Right cardiac atrium (tissue), 5 donors: ENCODE data around the gene IRF4. TPM values are rescaled to one million over a fixed set of nuclear protein-coding genes. Genes with fewer than 3 reads are reported as not detected.
A peak's percentile ranks its signal among the peaks of the same experiment; 100 is the strongest.

Experiments
- ATAC-seq, 2 donors: fragments of 200-7000 bp; cut with Tn5 transposase; one replicate each; pipeline versions ENCODE4 v1.8.0 to v1.9.1; 2020; ENCODE audit warnings: moderate library complexity in 2 of 2, mild to moderate bottlenecking in 1 of 2
- DNase-seq, 3 donors: peaks; one replicate each; pipeline ENCODE4 v3.0.0-alpha.2; 2020
- H3K27ac ChIP-seq: one replicate; pipeline ENCODE4 v1.5.1; 2013; ENCODE audit warnings: mild to moderate bottlenecking, low read length, control low read depth, moderate library complexity
- H3K27me3 ChIP-seq: one replicate; pipeline ENCODE4 v1.6.1; 2013; ENCODE audit not compliant: control insufficient read depth, insufficient read depth
- H3K4me1 ChIP-seq: one replicate; pipeline ENCODE4 v1.6.1; 2013; ENCODE audit warnings: low read length; ENCODE audit not compliant: control insufficient read depth, insufficient read depth
- H3K4me3 ChIP-seq: one replicate; pipeline ENCODE4 v1.5.1; 2013; ENCODE audit warnings: low read length, control low read depth
- H3K9me3 ChIP-seq: one replicate; pipeline ENCODE4 v1.6.1; 2013; ENCODE audit warnings: low read length; ENCODE audit not compliant: control insufficient read depth
- WGBS: extraction: QIAGEN DNeasy Blood & Tissue Kit; methylation state at CpG from one replicate; pipeline ENCODE4 v1.1.7; 2013; 5-methylcytosine and 5-hydroxymethylcytosine counted together
- intact Hi-C, 4 donors: fragments of 100-400 bp; cut with DNase I; formaldehyde crosslinking; loops; one replicate each; pipeline versions ENCODE4 v1.11.0 to v1.14.0; 2022 to 2023
- polyA plus RNA-seq: library from polyadenylated mRNA; stranded (reverse); fragments of 200-250 nt; gene quantifications from one replicate; pipeline ENCODE4 v1.2.3, GENCODE V29; 2013
- total RNA-seq, 4 donors: library from RNA; stranded (reverse); fragmentation: NEBNext Ultra II Directional; extraction: Animal tissue kit (Norgen Biotek cat#: 25700); gene quantifications; one replicate each; pipeline ENCODE4 v1.2.1, GENCODE V29; 2021
- donor health status: healthy with polysubstance abuse.
- donor health status: DM: no; HTN: yes; CAD: no.
- donor health status: DM: no; HTN: no; CAD: no.
- donor health status: DM: no; HTN: yes; CAD: no; lungs with severe emphysema.
- donor health status: DM: yes; HTN: yes; CAD: no.

Gene IRF4
- total and polyA plus RNA-seq, 5 donors, result 0.41 to 1.4 (median 0.54) TPM

- no peak for ATAC-seq
- Histone ChIP-seq H3K9me3 (no peaks in the 10 kb centered on the region), H3K27me3 (no peaks in the 10 kb centered on the region), H3K4me3 (no peak overlapping the region), H3K27ac (no peak overlapping the region), H3K4me1 (no peaks in the 10 kb centered on the region)
- 90% methylated on average over 18 of the region's 18 CpGs for WGBS
- DNase-seq, result no peak
- intact Hi-C loops, result no loop called here
These were observed 4.8 kb upstream of the IRF4 start for GRCh38 chr6:386688-387266.

- DNase-seq (peak in 1 of 3 donors; percentile 45), ATAC-seq (peak in 1 of 2 donors; percentile 68)
- Histone ChIP-seq H3K4me3 (no peak overlapping the region), H3K9me3 (no peaks in the 10 kb centered on the region), H3K27me3 (no peaks in the 10 kb centered on the region), H3K27ac (no peak overlapping the region), H3K4me1 (peaks cover under 1% of the 10 kb centered on the region)
- intact Hi-C loops, result no loop called here
- WGBS, result 48% methylated on average over 11 of the region's 11 CpGs
These were observed 4.2 kb upstream of the IRF4 start for GRCh38 chr6:387293-387741.

GRCh38 chr6:388202-388903 is 3.2 kb upstream of the IRF4 start:
- H3K4me1 ChIP-seq, result peaks cover 6% of the 10 kb centered on the region
- ATAC-seq (peak in 1 of 2 donors; percentile 8), DNase-seq (peak in 1 of 3 donors; percentile 50)
- H3K4me3 ChIP-seq, result no peak overlapping the region
- WGBS, result 73% methylated on average over 10 of the region's 10 CpGs
- H3K27me3 ChIP-seq, result no peaks in the 10 kb centered on the region
- intact Hi-C loops, result no loop called here
- no peaks in the 10 kb centered on the region for H3K9me3 ChIP-seq
- H3K27ac ChIP-seq, result no peak overlapping the region

GRCh38 chr6:389143-389542 is 2.4 kb upstream of the IRF4 start:
- DNase-seq, result no peak

GRCh38 chr6:389622-390021 is 1.9 kb upstream of the IRF4 start:
- intact Hi-C loops, result no loop called here
- 62% methylated on average over 8 of the region's 8 CpGs for WGBS
- no peak overlapping the region for H3K27ac ChIP-seq
- DNase-seq (no peak), ATAC-seq (no peak)
- peaks cover 2% of the 10 kb centered on the region for H3K27me3 ChIP-seq
- H3K9me3 ChIP-seq, result no peaks in the 10 kb centered on the region
- peaks cover 6% of the 10 kb centered on the region for H3K4me1 ChIP-seq
- H3K4me3 ChIP-seq, result no peak overlapping the region

More at GRCh38 chr6:389143-389542, 2.4 kb upstream of the IRF4 start:
- 79% methylated on average over 7 of the region's 7 CpGs for WGBS
- Histone ChIP-seq H3K27ac (no peak overlapping the region), H3K4me1 (peaks cover 6% of the 10 kb centered on the region), H3K4me3 (no peak overlapping the region), H3K9me3 (no peaks in the 10 kb centered on the region), H3K27me3 (no peaks in the 10 kb centered on the region)
- ATAC-seq, result no peak
- intact Hi-C loops, result no loop called here

GRCh38 chr6:390914-391558 is 516 bp upstream of the IRF4 start:
- ATAC-seq, result no peak
- Histone ChIP-seq H3K4me3 (peak overlapping the region; percentile 64), H3K27me3 (peaks cover 3% of the 10 kb centered on the region)

GRCh38 chr6:392441-393390 is 1.2 kb downstream of the IRF4 start:
- H3K27me3 ChIP-seq, result peaks cover 3% of the 10 kb centered on the region
- WGBS, result 2% methylated on average over 108 of the region's 108 CpGs
- no peaks in the 10 kb centered on the region for H3K9me3 ChIP-seq
- no peak overlapping the region for H3K27ac ChIP-seq
- intact Hi-C loops, result no loop called here
- H3K4me1 ChIP-seq, result peaks cover 6% of the 10 kb centered on the region
- peak overlapping the region; percentile 64 for H3K4me3 ChIP-seq
- ATAC-seq (peak in 1 of 2 donors; percentile 21), DNase-seq (no peak)

More at GRCh38 chr6:390914-391558, 516 bp upstream of the IRF4 start:
- WGBS, result 2% methylated on average over 44 of the region's 44 CpGs
- H3K9me3 ChIP-seq, result no peaks in the 10 kb centered on the region
- intact Hi-C loops, result no loop called here
- H3K27ac ChIP-seq, result no peak overlapping the region
- DNase-seq, result no peak
- H3K4me1 ChIP-seq, result peaks cover 6% of the 10 kb centered on the region

- DNase-seq (no peak), ATAC-seq (no peak)
- Histone ChIP-seq H3K4me1 (peaks cover 6% of the 10 kb centered on the region), H3K4me3 (peak overlapping the region; percentile 64), H3K9me3 (no peaks in the 10 kb centered on the region), H3K27ac (no peak overlapping the region), H3K27me3 (peaks cover 3% of the 10 kb centered on the region)
- WGBS, result 13% methylated on average over 68 of the region's 68 CpGs
- intact Hi-C loops, result no loop called here
These were observed 2.1 kb downstream of the IRF4 start for GRCh38 chr6:393391-394221.

GRCh38 chr6:394641-395289 is 3.2 kb downstream of the IRF4 start:
- DNase-seq, result no peak
- WGBS, result 89% methylated on average over 13 of the region's 13 CpGs
- Histone ChIP-seq H3K9me3 (no peaks in the 10 kb centered on the region), H3K27me3 (peaks cover 3% of the 10 kb centered on the region), H3K4me1 (peaks cover 6% of the 10 kb centered on the region), H3K4me3 (no peak overlapping the region), H3K27ac (no peak overlapping the region)
- intact Hi-C loops, result no loop called here
- no peak for ATAC-seq
